ENCODE data around the gene ISG15. TPM values are rescaled to one million over a fixed set of nuclear protein-coding genes. Genes with fewer than 3 reads are reported as not detected.

Gene ISG15
- total RNA-seq, 4 donors from 2014 or later = 36.0 to 70.6 (median 40.8) TPM; not detected in 1

DNA sequence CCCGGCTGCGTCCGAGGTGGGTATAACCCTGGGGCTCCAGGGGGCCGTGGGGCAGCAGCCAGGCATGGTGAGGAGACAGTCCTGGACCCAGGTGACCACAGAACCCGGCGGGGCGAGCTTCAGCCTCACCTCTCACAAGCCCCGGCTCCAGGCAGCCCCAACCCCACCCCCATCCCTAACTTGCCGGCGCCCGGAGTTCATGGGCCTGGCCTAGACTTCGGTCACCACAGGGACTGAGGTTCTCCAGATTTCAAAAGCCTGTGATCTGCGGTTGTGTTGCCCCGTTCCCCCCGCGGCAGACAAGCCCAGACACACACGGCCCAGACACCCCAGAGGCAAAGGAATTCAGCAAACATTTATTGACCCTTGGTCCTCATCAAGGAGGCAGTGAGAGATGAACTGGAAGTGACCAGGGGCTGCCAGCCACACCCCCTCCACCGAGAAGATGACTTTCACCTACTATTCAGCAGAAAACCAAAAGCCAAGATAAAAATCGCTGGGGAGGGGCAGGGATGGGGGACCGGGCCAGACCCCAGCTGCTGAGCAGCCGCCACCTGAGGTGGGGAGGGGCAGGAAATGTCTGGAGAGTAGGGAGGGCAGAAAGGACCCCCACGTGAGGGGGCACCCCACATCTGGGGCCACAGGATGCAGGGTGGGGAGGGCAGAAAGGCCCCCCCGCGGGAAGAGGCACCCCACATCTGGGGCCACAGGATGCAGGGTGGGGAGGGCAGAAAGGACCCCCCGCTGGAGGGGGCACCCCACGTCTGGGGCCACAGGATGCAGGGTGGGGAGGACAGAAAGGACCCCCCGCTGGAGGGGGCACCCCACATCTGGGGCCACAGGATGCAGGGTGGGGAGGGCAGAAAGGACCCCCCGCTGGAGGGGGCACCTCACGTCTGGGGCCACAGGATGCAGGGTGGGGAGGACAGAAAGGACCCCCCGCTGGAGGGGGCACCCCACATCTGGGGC is 17.3 kb upstream of the ISG15 start:
- Histone ChIP-seq H3K27ac (no peak overlapping the region), H3K4me3 (no peak overlapping the region), H3K36me3 (no peaks in the 10 kb centered on the region), H3K4me1 (peaks cover 8 to 32% (median 28%) of the 10 kb centered on the region in 4 donors), H3K9me3 (peaks cover 8 to 10% of the 10 kb centered on the region in 2 donors), H3K27me3 (peaks cover 68% of the 10 kb centered on the region)
- no peak for DNase-seq
- intact Hi-C loops (cut with DNase I; ENCODE audit: low total_unique reads) = no loop called here
- TF ChIP-seq, protein P1, sequence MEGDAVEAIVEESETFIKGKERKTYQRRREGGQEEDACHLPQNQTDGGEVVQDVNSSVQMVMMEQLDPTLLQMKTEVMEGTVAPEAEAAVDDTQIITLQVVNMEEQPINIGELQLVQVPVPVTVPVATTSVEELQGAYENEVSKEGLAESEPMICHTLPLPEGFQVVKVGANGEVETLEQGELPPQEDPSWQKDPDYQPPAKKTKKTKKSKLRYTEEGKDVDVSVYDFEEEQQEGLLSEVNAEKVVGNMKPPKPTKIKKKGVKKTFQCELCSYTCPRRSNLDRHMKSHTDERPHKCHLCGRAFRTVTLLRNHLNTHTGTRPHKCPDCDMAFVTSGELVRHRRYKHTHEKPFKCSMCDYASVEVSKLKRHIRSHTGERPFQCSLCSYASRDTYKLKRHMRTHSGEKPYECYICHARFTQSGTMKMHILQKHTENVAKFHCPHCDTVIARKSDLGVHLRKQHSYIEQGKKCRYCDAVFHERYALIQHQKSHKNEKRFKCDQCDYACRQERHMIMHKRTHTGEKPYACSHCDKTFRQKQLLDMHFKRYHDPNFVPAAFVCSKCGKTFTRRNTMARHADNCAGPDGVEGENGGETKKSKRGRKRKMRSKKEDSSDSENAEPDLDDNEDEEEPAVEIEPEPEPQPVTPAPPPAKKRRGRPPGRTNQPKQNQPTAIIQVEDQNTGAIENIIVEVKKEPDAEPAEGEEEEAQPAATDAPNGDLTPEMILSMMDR (IDR thresholded peaks at IDR 0.05) = no peak
- TF ChIP-seq EP300 (IDR thresholded peaks at IDR 0.05; ENCODE audit: low read depth) (no peak), POLR2AphosphoS5 (IDR thresholded peaks at IDR 0.05) (no peak)
- 10 to 38% methylated on average over 6 to 25 of the region's 30 CpGs for WGBS, 2 donors (ENCODE audit: low coverage in 1 of 2)
- in situ Hi-C loops (cut with MboI; ENCODE audit: low pct_ligation_motif_present in 1 of 4, low pct_unique_long_range_greater_than_20kb in 1 of 4, low sequenced_read_pairs in 3 of 4) = no loop called here

DNA sequence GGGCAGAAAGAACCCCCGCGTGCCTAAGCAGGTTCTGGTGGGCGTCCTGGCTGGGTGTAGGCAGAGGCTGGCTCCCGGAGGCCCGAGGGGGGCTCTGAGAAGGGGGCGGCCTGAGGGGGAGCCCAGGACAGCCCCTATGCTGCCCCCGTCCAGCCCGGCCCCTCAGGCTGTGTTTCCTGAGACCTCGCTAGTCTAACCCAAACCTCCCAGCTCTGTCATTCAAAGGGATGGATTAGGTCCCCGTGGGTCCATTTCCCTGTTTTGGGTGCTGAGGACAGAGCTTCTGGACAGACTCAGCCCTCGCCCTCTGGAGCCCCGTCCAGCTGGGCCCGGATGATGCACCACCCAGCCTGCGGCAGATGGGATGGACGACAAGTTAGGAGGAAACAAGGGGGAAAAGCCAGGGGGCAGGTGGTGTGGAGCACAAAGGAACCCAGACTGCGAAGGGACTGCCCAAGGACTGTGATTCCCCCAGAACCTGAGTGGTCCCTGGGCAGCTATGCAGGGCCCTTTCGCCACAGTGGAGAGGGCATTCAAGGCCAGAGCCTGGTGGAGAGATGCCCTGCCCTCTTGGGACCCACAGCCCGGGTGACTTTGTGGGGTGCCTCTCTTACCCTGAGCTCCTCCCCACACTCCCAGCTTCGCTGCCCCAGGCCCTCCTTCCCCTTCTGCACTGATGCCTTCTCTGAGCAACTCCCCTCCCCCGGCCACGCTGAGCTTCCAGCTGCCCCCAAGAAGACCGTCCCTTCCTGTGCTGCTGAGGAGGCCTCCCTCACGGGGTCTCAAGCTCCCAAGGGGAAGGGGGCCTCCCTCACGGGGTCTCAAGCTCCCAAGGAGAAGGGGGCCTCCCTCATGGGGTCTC is 16.2 kb upstream of the ISG15 start:
- Histone ChIP-seq H3K36me3 (no peaks in the 10 kb centered on the region), H3K4me3 (no peak overlapping the region), H3K27ac (no peak overlapping the region), H3K27me3 (peaks cover 66% of the 10 kb centered on the region), H3K9me3 (peaks cover 2 to 6% of the 10 kb centered on the region in 2 donors), H3K4me1 (peaks cover 13 to 42% (median 39%) of the 10 kb centered on the region in 4 donors)
- TF ChIP-seq POLR2A (IDR thresholded peaks at IDR 0.05) (no peak), EP300 (IDR thresholded peaks at IDR 0.05; ENCODE audit: low read depth) (no peak), POLR2AphosphoS5 (IDR thresholded peaks at IDR 0.05) (no peak)
- TF ChIP-seq, protein P1 (IDR thresholded peaks at IDR 0.05) = no peak
- intact Hi-C loops (cut with DNase I; ENCODE audit: low total_unique reads) (no loop called here), in situ Hi-C loops (cut with MboI; ENCODE audit: low pct_ligation_motif_present in 1 of 4, low pct_unique_long_range_greater_than_20kb in 1 of 4, low sequenced_read_pairs in 3 of 4) (no loop called here)
- no peak for DNase-seq
- 70% methylated on average over 22 of the region's 24 CpGs; no CpG with 5 or more reads in 1 of the 2 donors for WGBS, 2 donors (ENCODE audit: low coverage in 1 of 2)

DNA sequence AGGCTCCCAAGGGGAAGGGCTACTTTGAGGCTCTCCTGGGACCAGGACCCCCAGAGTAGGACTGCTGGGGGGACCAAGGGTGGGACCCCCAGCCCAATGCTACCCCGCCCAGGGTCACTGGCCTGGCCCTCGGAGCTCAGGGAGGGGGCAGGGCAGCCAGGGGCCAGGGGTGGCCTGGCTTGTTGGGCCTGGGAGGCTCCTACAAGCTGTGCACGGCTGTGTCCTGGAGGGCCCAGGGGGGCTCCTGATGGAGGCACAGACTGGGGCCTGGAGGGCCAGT is 15.6 kb upstream of the ISG15 start:
- H3K27ac ChIP-seq = no peak overlapping the region
- in situ Hi-C loops (cut with MboI; ENCODE audit: low pct_ligation_motif_present in 1 of 4, low pct_unique_long_range_greater_than_20kb in 1 of 4, low sequenced_read_pairs in 3 of 4) (no loop called here), intact Hi-C loops (cut with DNase I; ENCODE audit: low total_unique reads) (no loop called here)
- peaks cover 0 to under 1% of the 10 kb centered on the region in 2 donors for H3K9me3 ChIP-seq
- H3K36me3 ChIP-seq = no peaks in the 10 kb centered on the region
- TF ChIP-seq POLR2A (IDR thresholded peaks at IDR 0.05) (no peak), EP300 (IDR thresholded peaks at IDR 0.05; ENCODE audit: low read depth) (no peak), POLR2AphosphoS5 (IDR thresholded peaks at IDR 0.05) (no peak)
- TF ChIP-seq, protein P1 (IDR thresholded peaks at IDR 0.05) = no peak
- H3K27me3 ChIP-seq = peaks cover 64% of the 10 kb centered on the region
- 76% methylated on average over 3 of the region's 3 CpGs; no CpG with 5 or more reads in 1 of the 2 donors for WGBS, 2 donors (ENCODE audit: low coverage in 1 of 2)
- no peak for DNase-seq
- H3K4me1 ChIP-seq = peaks cover 13 to 42% (median 39%) of the 10 kb centered on the region in 4 donors
- no peak overlapping the region for H3K4me3 ChIP-seq
